Measurements from ENCODE around the gene ELMO2.

ELMO2 gene

GRCh38 chr20:46406200-46406985 is at the start of gene ELMO2:
ELMO2 (minus strand) TSS chr20:46406615; CDS start chr20:46394482, 12,133 bp downstream.
- DNase-seq (ENCODE audit: low read depth), result peak; percentile 90

GRCh38 chr20:46455729-46456128 is 49.3 kb upstream of the ELMO2 start:
- no peak for DNase-seq (ENCODE audit: low read depth)

- DNase-seq (ENCODE audit: low read depth), result no peak
Measured at GRCh38 chr20:46446851-46447250, 40.4 kb upstream of the ELMO2 start.

GRCh38 chr20:46439837-46440236 is 33.4 kb upstream of the ELMO2 start:
- no peak for DNase-seq (ENCODE audit: low read depth)

- DNase-seq (ENCODE audit: low read depth), result peak; percentile 34
Measured at GRCh38 chr20:46438156-46438750, 31.8 kb upstream of the ELMO2 start.

- no peak for DNase-seq (ENCODE audit: low read depth)
Measured at GRCh38 chr20:46435146-46435545, 28.7 kb upstream of the ELMO2 start.

GRCh38 chr20:46434597-46434996 is 28.2 kb upstream of the ELMO2 start:
- DNase-seq (ENCODE audit: low read depth), result no peak

- no peak for DNase-seq (ENCODE audit: low read depth)
Measured at GRCh38 chr20:46433051-46433450, 26.6 kb upstream of the ELMO2 start.

- DNase-seq (ENCODE audit: low read depth), result no peak
Measured at GRCh38 chr20:46430921-46431712, 24.7 kb upstream of the ELMO2 start.

- DNase-seq (ENCODE audit: low read depth), result no peak
Measured at GRCh38 chr20:46427384-46427783, 21.0 kb upstream of the ELMO2 start.

GRCh38 chr20:46423882-46424482 is 17.6 kb upstream of the ELMO2 start:
- no peak for DNase-seq (ENCODE audit: low read depth)

GRCh38 chr20:46423342-46423741 is 16.9 kb upstream of the ELMO2 start:
- no peak for DNase-seq (ENCODE audit: low read depth)

GRCh38 chr20:46420878-46421277 is 14.5 kb upstream of the ELMO2 start:
- DNase-seq (ENCODE audit: low read depth), result no peak

GRCh38 chr20:46419882-46420281 is 13.5 kb upstream of the ELMO2 start:
- DNase-seq (ENCODE audit: low read depth), result no peak

- DNase-seq (ENCODE audit: low read depth), result no peak
Measured at GRCh38 chr20:46416839-46417238, 10.4 kb upstream of the ELMO2 start.

GRCh38 chr20:46416421-46416820 is 10.0 kb upstream of the ELMO2 start:
- DNase-seq (ENCODE audit: low read depth), result no peak

- no peak for DNase-seq (ENCODE audit: low read depth)
Measured at GRCh38 chr20:46415773-46416172, 9.4 kb upstream of the ELMO2 start.

GRCh38 chr20:46414608-46415007 is 8.2 kb upstream of the ELMO2 start:
- no peak for DNase-seq (ENCODE audit: low read depth)

- DNase-seq (ENCODE audit: low read depth), result no peak
Measured at GRCh38 chr20:46411637-46412036, 5.2 kb upstream of the ELMO2 start.

- DNase-seq (ENCODE audit: low read depth), result no peak
Measured at GRCh38 chr20:46408281-46408731, 1.9 kb upstream of the ELMO2 start.

- no peak for DNase-seq (ENCODE audit: low read depth)
Measured at GRCh38 chr20:46407671-46407996, 1.2 kb upstream of the ELMO2 start.

GRCh38 chr20:46406986-46407670 is 713 bp upstream of the ELMO2 start:
- DNase-seq (ENCODE audit: low read depth), result no peak

All from fibroblast of the conjunctiva (primary cell).